Measurements from ENCODE around the gene ZHX3.

ZHX3 gene

GRCh38 chr20:41165001-41165882 lies 152.3 kb downstream of the ZHX3 start:
- H3K4me1 ChIP-seq (ENCODE audit: control insufficient read depth, insufficient read depth, low read length): peaks cover 11% of the 10 kb centered on the region
- no peak overlapping the region for H3K4me2 ChIP-seq (ENCODE audit: low read length)
- no peak overlapping the region for H3K9ac ChIP-seq (ENCODE audit: low read depth, low read length)
- peaks cover 82% of the 10 kb centered on the region for H3K36me3 ChIP-seq (ENCODE audit: insufficient read depth, low read length)
- no peaks in the 10 kb centered on the region for H3K9me3 ChIP-seq (replicated peaks; ENCODE audit: low read length)
- H3K27me3 ChIP-seq (ENCODE audit: control insufficient read depth, insufficient read depth, low read length): no peaks in the 10 kb centered on the region
- H3K4me3 ChIP-seq (ENCODE audit: low read length): no peak overlapping the region

- Histone ChIP-seq H3K4me2 (ENCODE audit: low read length) (no peak overlapping the region), H3K9me3 (replicated peaks; ENCODE audit: low read length) (no peaks in the 10 kb centered on the region), H3K27me3 (ENCODE audit: control insufficient read depth, insufficient read depth, low read length) (no peaks in the 10 kb centered on the region), H3K36me3 (ENCODE audit: insufficient read depth, low read length) (peaks cover 81% of the 10 kb centered on the region), H3K9ac (ENCODE audit: low read depth, low read length) (no peak overlapping the region), H3K4me3 (ENCODE audit: low read length) (no peak overlapping the region), H3K4me1 (ENCODE audit: control insufficient read depth, insufficient read depth, low read length) (no peaks in the 10 kb centered on the region)
These were observed 153.7 kb downstream of the ZHX3 start for GRCh38 chr20:41163821-41164220.

DNA sequence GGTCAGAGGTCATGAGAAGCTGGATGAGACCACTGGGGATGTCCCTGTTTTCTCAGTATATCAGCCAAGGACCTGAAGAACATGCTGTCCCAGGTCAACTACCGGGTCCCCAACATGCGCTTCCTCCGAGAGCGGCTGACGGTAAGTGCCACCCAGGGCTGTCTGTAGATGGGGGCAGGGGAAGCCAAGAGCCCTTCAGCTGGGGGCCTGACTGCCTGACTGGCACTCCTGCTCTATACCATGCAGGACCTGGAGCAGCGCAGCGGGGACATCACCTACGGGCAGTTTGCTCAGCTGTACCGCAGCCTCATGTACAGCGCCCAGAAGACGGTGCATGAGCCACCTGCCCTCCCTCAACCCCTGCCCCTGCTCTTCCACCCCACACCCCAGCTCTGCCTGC lies 155.1 kb downstream of the ZHX3 start:
- H3K9me3 ChIP-seq (replicated peaks; ENCODE audit: low read length): no peaks in the 10 kb centered on the region
- no peaks in the 10 kb centered on the region for H3K27me3 ChIP-seq (ENCODE audit: control insufficient read depth, insufficient read depth, low read length)
- no peaks in the 10 kb centered on the region for H3K4me1 ChIP-seq (ENCODE audit: control insufficient read depth, insufficient read depth, low read length)
- H3K9ac ChIP-seq (ENCODE audit: low read depth, low read length): no peak overlapping the region
- no peak overlapping the region for H3K4me2 ChIP-seq (ENCODE audit: low read length)
- H3K4me3 ChIP-seq (ENCODE audit: low read length): no peak overlapping the region
- peaks cover 68% of the 10 kb centered on the region for H3K36me3 ChIP-seq (ENCODE audit: insufficient read depth, low read length)

GRCh38 chr20:41161886-41162285 lies 155.6 kb downstream of the ZHX3 start:
- peaks cover 66% of the 10 kb centered on the region for H3K36me3 ChIP-seq (ENCODE audit: insufficient read depth, low read length)

GRCh38 chr20:41160686-41161085 lies 156.8 kb downstream of the ZHX3 start:
- Histone ChIP-seq H3K4me3 (ENCODE audit: low read length) (no peak overlapping the region), H3K27me3 (ENCODE audit: control insufficient read depth, insufficient read depth, low read length) (no peaks in the 10 kb centered on the region), H3K9ac (ENCODE audit: low read depth, low read length) (no peak overlapping the region), H3K4me1 (ENCODE audit: control insufficient read depth, insufficient read depth, low read length) (no peaks in the 10 kb centered on the region), H3K36me3 (ENCODE audit: insufficient read depth, low read length) (peaks cover 55% of the 10 kb centered on the region), H3K9me3 (replicated peaks; ENCODE audit: low read length) (no peaks in the 10 kb centered on the region), H3K4me2 (ENCODE audit: low read length) (no peak overlapping the region)

More at GRCh38 chr20:41161886-41162285, 155.6 kb downstream of the ZHX3 start:
- Histone ChIP-seq H3K4me3 (ENCODE audit: low read length) (no peak overlapping the region), H3K27me3 (ENCODE audit: control insufficient read depth, insufficient read depth, low read length) (no peaks in the 10 kb centered on the region), H3K4me2 (ENCODE audit: low read length) (no peak overlapping the region), H3K4me1 (ENCODE audit: control insufficient read depth, insufficient read depth, low read length) (no peaks in the 10 kb centered on the region), H3K9ac (ENCODE audit: low read depth, low read length) (no peak overlapping the region), H3K9me3 (replicated peaks; ENCODE audit: low read length) (no peaks in the 10 kb centered on the region)

- H3K4me1 ChIP-seq (ENCODE audit: control insufficient read depth, insufficient read depth, low read length): peaks cover 4% of the 10 kb centered on the region
- H3K9ac ChIP-seq (ENCODE audit: low read depth, low read length): no peak overlapping the region
- H3K36me3 ChIP-seq (ENCODE audit: insufficient read depth, low read length): peaks cover 50% of the 10 kb centered on the region
- no peak overlapping the region for H3K4me2 ChIP-seq (ENCODE audit: low read length)
- no peaks in the 10 kb centered on the region for H3K27me3 ChIP-seq (ENCODE audit: control insufficient read depth, insufficient read depth, low read length)
- H3K4me3 ChIP-seq (ENCODE audit: low read length): no peak overlapping the region
- H3K9me3 ChIP-seq (replicated peaks; ENCODE audit: low read length): no peaks in the 10 kb centered on the region
These were observed 158.0 kb downstream of the ZHX3 start for GRCh38 chr20:41159547-41159946.

DNA sequence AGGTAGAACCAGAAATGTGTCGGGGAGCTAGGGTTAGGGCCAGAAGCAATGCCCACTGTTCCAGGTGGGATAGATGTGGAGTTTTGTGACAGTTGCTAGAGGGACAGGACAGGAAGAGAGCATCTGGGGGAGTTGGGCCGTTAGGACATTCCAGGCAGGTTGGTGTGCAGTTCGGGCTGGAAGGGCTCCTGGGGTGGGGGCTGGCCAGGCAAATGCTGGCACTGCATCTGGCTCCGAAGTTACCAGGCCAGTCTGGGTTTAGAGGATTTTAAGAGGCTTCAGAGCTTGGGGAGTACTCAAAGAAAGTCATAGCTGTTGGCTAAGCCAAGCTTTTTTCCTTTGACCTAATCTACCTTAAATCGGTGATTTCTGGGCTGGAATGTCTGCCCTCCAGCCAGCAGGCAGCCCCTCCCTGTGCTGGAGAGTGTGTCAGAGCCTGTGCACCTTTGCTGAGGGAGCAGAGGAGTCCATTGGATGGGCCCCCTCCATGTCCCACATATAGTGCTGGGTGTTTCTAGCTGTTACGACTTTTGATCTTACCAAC lies 159.4 kb downstream of the ZHX3 start:
- Histone ChIP-seq H3K4me1 (ENCODE audit: control insufficient read depth, insufficient read depth, low read length) (peaks cover 8% of the 10 kb centered on the region), H3K36me3 (ENCODE audit: insufficient read depth, low read length) (peaks cover 36% of the 10 kb centered on the region), H3K9me3 (replicated peaks; ENCODE audit: low read length) (no peaks in the 10 kb centered on the region), H3K27me3 (ENCODE audit: control insufficient read depth, insufficient read depth, low read length) (no peaks in the 10 kb centered on the region), H3K4me3 (ENCODE audit: low read length) (no peak overlapping the region), H3K4me2 (ENCODE audit: low read length) (no peak overlapping the region), H3K9ac (ENCODE audit: low read depth, low read length) (no peak overlapping the region)

- peaks cover 21% of the 10 kb centered on the region for H3K4me1 ChIP-seq (ENCODE audit: control insufficient read depth, insufficient read depth, low read length)
These were observed 162.3 kb downstream of the ZHX3 start for GRCh38 chr20:41155261-41155660.

DNA sequence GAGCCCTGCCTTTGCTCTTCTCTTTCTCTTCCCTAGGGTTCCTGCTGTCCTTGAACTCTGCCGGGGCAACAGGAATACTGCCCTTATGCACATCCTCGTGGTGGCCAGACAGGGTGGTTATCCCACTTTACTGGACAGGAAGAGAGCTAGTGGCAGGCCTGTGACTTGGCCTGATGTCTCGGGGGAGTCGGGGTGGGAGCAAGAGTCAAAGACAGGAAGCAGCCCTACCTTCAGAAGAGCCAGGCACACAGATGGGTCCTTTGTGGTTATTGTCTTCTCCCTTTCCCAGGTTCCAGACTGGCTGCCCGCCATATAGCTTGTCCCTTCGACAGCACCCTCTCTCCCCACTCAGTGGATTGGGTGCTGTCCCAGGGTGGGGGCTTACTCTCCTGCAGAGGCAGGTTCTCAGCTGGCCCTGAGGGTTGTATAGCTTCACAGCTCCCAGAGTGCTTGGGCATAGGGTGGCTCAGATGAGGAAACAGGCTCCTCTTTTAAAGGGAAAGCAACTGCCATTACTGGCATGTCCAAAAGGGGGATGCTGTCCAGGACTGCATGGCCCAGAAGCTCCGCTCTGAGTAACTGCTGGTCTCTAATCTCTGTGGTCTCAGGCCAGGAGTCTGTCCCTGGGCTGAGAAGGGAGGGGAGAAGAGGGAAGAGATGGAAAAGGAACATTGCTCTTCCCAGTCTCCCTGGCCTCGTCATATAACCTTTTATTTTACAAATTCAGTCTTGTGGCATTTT lies 162.9 kb downstream of the ZHX3 start:
- H3K36me3 ChIP-seq (ENCODE audit: insufficient read depth, low read length): peaks cover 13% of the 10 kb centered on the region
- H3K9me3 ChIP-seq (replicated peaks; ENCODE audit: low read length): no peaks in the 10 kb centered on the region
- no peak overlapping the region for H3K4me3 ChIP-seq (ENCODE audit: low read length)
- no peak overlapping the region for H3K9ac ChIP-seq (ENCODE audit: low read depth, low read length)
- H3K4me2 ChIP-seq (ENCODE audit: low read length): no peak overlapping the region
- H3K4me1 ChIP-seq (ENCODE audit: control insufficient read depth, insufficient read depth, low read length): peaks cover 28% of the 10 kb centered on the region
- no peaks in the 10 kb centered on the region for H3K27me3 ChIP-seq (ENCODE audit: control insufficient read depth, insufficient read depth, low read length)

More at GRCh38 chr20:41155261-41155660, 162.3 kb downstream of the ZHX3 start:
- no peaks in the 10 kb centered on the region for H3K27me3 ChIP-seq (ENCODE audit: control insufficient read depth, insufficient read depth, low read length)
- no peak overlapping the region for H3K4me3 ChIP-seq (ENCODE audit: low read length)
- peaks cover 20% of the 10 kb centered on the region for H3K36me3 ChIP-seq (ENCODE audit: insufficient read depth, low read length)
- H3K9ac ChIP-seq (ENCODE audit: low read depth, low read length): no peak overlapping the region
- H3K9me3 ChIP-seq (replicated peaks; ENCODE audit: low read length): no peaks in the 10 kb centered on the region
- H3K4me2 ChIP-seq (ENCODE audit: low read length): no peak overlapping the region

- Histone ChIP-seq H3K9ac (ENCODE audit: low read depth, low read length) (no peak overlapping the region), H3K27me3 (ENCODE audit: control insufficient read depth, insufficient read depth, low read length) (no peaks in the 10 kb centered on the region), H3K4me3 (ENCODE audit: low read length) (no peak overlapping the region), H3K4me2 (ENCODE audit: low read length) (no peak overlapping the region), H3K4me1 (ENCODE audit: control insufficient read depth, insufficient read depth, low read length) (peaks cover 38% of the 10 kb centered on the region), H3K36me3 (ENCODE audit: insufficient read depth, low read length) (peaks cover 8% of the 10 kb centered on the region), H3K9me3 (replicated peaks; ENCODE audit: low read length) (no peaks in the 10 kb centered on the region)
These were observed 165.3 kb downstream of the ZHX3 start for GRCh38 chr20:41152108-41152757.

Data from skeletal muscle satellite cell (primary cell).